Ectodermal cell (in vitro differentiated cells): ENCODE data around the gene SGCA.

Experiments
- H3K27ac ChIP-seq: 2 replicates; pipeline ENCODE4 v1.7.0; 2013; ENCODE audit warnings: mild to moderate bottlenecking, low read depth, low read length; ENCODE audit not compliant: insufficient read depth, poor library complexity, severe bottlenecking
- H3K27me3 ChIP-seq: 2 replicates; pipeline ENCODE4 v1.7.0; 2013; ENCODE audit warnings: mild to moderate bottlenecking, low read length; ENCODE audit not compliant: insufficient read depth, control insufficient read depth, poor library complexity, severe bottlenecking
- H3K36me3 ChIP-seq: one replicate; pipeline ENCODE4 v1.7.0; 2013; ENCODE audit warnings: low read length; ENCODE audit not compliant: control insufficient read depth, insufficient read depth
- H3K4me1 ChIP-seq: one replicate; pipeline ENCODE4 v1.7.0; 2013; ENCODE audit warnings: low read length; ENCODE audit not compliant: control insufficient read depth, insufficient read depth
- H3K4me3 ChIP-seq: 2 replicates; pipeline ENCODE4 v1.7.0; 2013; ENCODE audit warnings: low read depth, low read length, control low read depth; ENCODE audit not compliant: insufficient read depth
- H3K9me3 ChIP-seq: 2 replicates; pipeline ENCODE4 v1.7.0; 2013; ENCODE audit warnings: mild to moderate bottlenecking, low read length, moderate library complexity; ENCODE audit not compliant: control insufficient read depth
- WGBS, 2 experiments: methylation state at CpG; one replicate each; pipeline ENCODE4 v1.1.7; 2013; ENCODE audit warnings: missing lambda C conversion rate in 2 of 2; 5-methylcytosine and 5-hydroxymethylcytosine counted together

SGCA gene

DNA sequence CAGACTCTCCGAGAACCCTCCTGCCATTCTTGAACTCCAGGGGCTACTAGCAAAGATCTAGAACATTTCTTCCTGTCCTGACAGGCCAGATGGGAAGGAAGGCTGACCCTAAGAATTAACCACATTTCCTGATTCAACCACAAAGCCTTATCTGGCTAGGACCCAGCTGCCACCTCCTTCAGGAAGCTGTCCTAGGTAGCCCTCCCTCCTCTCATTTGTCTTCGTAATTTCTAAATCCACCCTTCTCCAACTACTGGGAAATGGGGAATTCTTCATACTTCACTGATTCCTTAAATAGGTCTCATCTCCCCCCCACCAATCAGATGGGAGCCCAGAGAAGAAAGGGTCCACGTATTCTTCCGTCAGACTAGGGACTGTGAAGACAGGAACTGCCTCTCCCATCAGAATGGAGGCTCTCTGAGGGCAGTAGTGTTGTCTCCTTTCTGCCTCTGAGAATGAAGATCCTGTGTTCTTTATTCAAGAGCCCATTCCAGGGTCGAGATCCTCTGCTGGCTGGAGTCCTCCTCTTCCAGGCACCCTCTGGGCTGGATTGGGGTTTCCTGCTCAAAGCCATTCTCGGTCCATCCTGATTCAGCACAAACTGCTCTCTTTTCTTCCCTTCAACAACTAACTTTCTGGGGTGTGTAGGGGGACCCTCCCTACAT lies 38.0 kb upstream of the SGCA start:
- no peaks in the 10 kb centered on the region for H3K36me3 ChIP-seq
- peaks cover 15% of the 10 kb centered on the region for H3K27me3 ChIP-seq
- H3K27ac ChIP-seq, result no peak overlapping the region
- WGBS, 2 experiments, result 68 to 69% methylated on average over 6 of the region's 6 CpGs
- H3K4me1 ChIP-seq, result peaks cover 24% of the 10 kb centered on the region
- peak overlapping the region; percentile 8 for H3K4me3 ChIP-seq
- no peaks in the 10 kb centered on the region for H3K9me3 ChIP-seq

DNA sequence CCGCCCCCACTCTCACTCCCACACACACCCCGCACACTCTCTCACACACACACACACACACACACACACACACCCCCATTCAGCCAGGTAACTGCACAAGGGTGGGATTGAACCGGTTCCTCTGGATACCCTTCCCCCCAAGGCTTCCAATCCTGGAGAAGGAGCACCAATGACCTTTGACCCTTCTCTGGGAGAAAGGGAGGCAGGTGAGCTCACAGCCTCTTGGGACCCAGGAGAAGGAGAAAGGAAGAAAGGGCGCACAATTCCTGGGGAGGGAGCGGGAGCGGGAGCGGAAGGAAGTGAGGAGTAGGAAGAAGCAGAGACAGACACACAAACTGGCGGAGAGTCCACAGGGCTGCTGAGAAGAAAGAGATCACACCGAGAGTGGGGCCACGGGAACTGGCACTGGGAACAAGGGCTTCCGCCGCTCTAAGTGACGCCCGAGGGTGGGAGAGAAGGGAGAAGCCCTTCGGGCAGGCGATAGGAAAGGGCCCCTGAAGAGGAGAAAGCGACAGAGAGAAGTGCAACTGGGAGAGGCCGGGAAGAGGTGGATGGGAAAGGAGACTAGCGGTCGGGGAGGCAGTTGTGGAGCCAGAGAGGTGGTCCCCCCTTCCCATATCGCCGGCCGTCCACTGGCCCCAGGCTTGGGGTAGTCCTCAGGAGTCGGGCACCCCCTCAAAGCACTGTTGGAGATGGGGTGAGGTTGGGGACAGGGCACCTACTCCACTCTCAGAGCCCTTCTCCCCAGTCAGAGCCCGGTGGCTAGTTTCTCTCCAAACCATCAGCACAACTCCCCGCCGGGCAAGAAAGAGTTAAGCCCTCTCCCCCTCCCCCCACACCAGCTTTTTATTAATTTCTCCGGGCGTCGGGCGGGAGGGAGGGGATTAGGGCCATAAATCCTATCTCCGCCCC lies 37.1 kb upstream of the SGCA start:
- WGBS, 2 experiments, result 8% methylated on average over 31 to 32 of the region's 32 CpGs
- peaks cover 17% of the 10 kb centered on the region for H3K4me1 ChIP-seq
- peak overlapping the region; percentile 33 for H3K27ac ChIP-seq

DNA sequence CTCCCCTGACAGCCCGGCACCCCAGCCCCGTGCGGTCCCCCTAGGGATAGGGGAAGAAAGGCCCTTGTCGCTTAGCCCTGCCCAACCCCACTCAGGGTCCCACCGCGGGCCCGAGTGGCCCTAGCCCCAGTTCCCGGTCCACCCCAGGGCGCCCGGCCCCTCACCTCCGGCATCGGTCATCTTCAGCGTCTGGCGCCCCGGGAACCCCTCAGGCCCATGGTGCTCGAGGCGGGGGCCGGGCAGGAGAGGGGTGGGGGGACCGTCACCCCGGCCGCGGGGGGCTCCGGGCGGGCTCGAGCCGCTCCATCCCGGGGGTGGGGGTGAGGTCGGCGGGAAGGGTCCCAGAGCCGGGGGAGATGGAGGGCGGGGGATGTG lies 36.5 kb upstream of the SGCA start:
- Histone ChIP-seq H3K4me1 (peaks cover 12% of the 10 kb centered on the region), H3K27me3 (peaks cover 15% of the 10 kb centered on the region), H3K36me3 (no peaks in the 10 kb centered on the region), H3K4me3 (peak overlapping the region; percentile 68), H3K9me3 (no peaks in the 10 kb centered on the region), H3K27ac (no peak overlapping the region)
- WGBS, 2 experiments, result 0% methylated on average over 31 of the region's 31 CpGs

More for the DNA sequence above, 37.1 kb upstream of the SGCA start:
- Histone ChIP-seq H3K9me3 (no peaks in the 10 kb centered on the region), H3K27me3 (peaks cover 15% of the 10 kb centered on the region), H3K4me3 (peak overlapping the region; percentile 68), H3K36me3 (no peaks in the 10 kb centered on the region)

DNA sequence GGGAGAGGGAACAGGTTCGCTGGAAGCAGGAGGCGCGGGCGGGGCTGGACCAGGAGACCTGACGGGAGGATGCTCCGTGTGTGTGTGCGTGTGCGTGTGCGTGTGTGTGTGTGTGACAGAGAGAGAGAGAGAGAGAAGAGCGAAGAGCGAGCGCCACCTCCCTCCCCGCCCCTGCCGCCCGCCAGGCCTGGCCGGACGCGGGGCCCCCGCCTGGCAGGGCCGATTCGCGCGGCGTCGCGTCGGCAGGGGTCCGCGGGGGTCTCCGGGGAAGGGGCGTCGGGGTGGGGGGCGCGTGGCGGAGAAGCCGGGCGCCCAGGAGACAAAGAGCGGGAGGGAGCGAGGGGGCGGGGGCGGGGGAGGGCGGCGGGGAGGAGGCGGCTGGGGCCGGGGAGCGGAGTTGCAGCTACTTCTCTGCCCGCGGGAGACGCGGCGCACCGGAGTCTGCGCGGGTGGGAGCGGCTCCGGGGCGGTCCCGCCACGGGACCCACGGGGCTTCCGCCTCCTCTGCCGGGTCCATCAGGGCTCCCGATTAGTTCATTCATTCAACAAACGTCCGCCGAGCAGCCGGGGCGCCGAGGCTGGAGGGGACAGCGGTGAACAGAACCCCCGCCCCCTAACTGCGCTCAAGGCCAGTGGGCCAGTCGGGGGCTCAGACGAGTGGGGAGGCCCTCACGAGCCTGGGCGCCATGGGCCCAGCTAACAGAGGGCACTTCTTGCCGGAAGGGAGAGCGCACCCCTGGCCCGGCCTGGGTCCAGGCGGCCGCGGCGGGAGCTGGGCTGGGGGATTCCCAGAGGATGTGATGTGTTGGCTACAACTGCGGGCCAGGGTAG lies 35.9 kb upstream of the SGCA start, which contains the start of gene SAMD14:
Gene SAMD14, minus strand, starts transcription at position 433 of the 831 bp plus-strand sequence. CDS start 5,201 bp downstream, outside the sequence.
- no peaks in the 10 kb centered on the region for H3K9me3 ChIP-seq
- 1% methylated on average over 76 to 83 of the region's 84 CpGs for WGBS, 2 experiments
- H3K4me1 ChIP-seq, result peaks cover 12% of the 10 kb centered on the region
- peak within 1 kb of the TSS; percentile 68 for H3K4me3 ChIP-seq
- H3K27me3 ChIP-seq, result peaks cover 15% of the 10 kb centered on the region
- H3K36me3 ChIP-seq, result no peaks in the 10 kb centered on the region
- no peak within 1 kb of the TSS for H3K27ac ChIP-seq

DNA sequence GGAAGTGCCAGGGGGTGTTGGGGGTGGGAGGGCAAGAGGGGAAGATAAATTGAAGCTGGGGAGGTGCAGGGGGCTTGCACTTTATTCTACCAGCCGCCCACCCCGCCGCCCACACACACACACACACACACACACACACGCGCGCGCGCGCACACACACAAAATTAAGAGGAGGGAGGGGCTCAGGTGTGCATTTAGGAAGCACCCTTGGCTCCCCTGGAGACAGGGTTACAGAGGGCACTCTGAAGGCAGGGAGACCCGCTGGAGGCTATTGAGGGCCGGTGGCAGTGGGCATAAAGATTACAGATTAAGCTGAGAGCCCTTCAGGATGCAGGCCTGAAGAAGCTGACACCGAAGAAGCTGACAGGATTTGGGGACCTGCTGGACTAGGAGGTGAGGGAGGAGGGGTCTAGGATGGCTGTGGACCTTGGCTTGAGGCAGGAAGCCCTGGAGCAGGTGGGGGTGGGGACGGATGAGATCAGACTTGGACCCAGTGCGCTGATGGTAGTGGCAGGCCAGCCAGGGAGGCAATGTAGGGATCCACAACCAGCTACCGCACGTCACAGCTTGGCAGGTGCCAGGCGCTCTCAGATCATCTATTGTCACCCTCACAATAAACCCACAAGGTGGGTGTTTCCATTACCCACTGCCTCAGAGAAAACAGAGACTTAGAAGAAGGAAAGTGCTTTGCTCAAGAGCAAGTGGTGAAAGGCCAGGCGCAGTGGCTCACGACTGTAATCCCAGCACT lies 35.1 kb upstream of the SGCA start:
- Histone ChIP-seq H3K27ac (no peak overlapping the region), H3K4me1 (peaks cover 12% of the 10 kb centered on the region), H3K27me3 (peaks cover 15% of the 10 kb centered on the region), H3K9me3 (no peaks in the 10 kb centered on the region), H3K36me3 (no peaks in the 10 kb centered on the region), H3K4me3 (peak overlapping the region; percentile 68)
- 21 to 25% methylated on average over 16 of the region's 19 CpGs for WGBS, 2 experiments

DNA sequence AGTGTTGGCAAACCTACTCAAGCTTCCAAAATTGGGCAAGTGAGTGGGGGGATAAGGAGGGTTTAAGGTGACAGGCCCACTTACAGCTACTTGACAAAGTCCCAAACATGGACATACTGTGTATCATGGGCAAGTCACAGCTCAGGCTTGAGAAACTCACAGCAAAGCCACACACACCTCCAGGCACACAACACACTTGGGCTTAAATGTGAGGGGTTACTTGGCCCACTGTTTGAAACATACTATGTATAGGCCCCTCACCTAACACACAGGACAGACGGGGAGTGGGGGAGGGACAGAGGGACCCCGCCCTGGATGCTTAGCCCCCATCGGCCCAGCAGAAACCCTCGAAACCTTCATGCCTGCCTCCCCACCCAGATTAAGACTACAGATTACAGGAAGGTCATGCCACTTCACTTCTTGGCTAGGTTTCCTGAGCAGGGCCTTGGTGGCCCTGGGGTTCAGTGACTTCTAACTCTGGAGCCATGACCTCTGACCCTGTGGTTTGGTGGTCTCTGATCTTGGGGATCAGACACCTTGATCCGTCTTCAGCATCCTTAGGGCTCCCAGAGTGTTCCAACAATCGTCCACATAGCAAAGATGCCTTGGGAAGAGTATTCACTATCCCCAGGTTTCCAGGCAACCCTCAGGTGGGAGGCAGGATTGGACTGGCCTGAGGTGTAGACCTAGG lies 33.6 kb upstream of the SGCA start:
- H3K27ac ChIP-seq, result no peak overlapping the region
- 92 to 95% methylated on average over 6 of the region's 6 CpGs for WGBS, 2 experiments
- H3K36me3 ChIP-seq, result no peaks in the 10 kb centered on the region
- peaks cover 12% of the 10 kb centered on the region for H3K4me1 ChIP-seq
- no peaks in the 10 kb centered on the region for H3K9me3 ChIP-seq
- H3K4me3 ChIP-seq, result no peak overlapping the region
- peaks cover 15% of the 10 kb centered on the region for H3K27me3 ChIP-seq

DNA sequence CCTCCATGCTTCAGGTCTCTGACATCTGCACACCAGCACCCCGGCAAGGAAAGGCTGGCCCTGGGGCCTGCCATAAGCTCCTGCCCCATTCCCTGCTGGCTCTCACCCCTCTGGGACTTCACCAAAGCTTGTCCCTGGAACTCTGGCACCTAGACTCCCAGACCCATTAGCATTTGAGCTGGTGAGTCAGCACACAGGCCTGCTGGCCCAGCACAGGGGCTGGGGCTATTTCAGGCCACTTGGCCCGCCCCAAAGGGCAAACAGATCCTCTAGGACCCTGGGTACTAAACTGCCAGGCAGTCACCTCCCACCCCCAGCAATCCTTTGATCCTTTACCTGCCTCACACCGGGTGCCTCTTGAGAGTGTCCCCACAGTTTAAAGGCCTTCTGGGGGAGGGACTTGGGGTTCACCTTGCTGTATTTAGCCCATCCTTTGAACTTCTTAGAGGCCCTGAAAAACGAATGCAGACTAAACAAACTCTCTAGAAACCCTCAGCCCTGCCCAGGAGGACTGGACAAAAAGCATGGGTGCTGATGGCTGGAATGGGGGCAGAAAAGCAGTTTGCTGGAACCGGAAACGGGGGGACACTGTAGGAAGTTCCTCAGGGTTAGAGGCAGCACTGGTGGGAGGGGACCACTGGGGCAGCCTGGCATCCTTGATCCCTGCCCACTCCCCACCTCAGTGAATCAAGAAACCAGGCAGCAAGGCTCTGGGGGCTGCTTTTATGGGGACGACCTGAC lies 32.6 kb upstream of the SGCA start:
- H3K27ac ChIP-seq, result no peak overlapping the region
- WGBS, 2 experiments, result 49 to 59% methylated on average over 6 to 7 of the region's 7 CpGs
- H3K4me3 ChIP-seq, result no peak overlapping the region
- H3K27me3 ChIP-seq, result peaks cover 15% of the 10 kb centered on the region
- no peaks in the 10 kb centered on the region for H3K9me3 ChIP-seq
- H3K4me1 ChIP-seq, result peaks cover 5% of the 10 kb centered on the region
- peaks cover 6% of the 10 kb centered on the region for H3K36me3 ChIP-seq

DNA sequence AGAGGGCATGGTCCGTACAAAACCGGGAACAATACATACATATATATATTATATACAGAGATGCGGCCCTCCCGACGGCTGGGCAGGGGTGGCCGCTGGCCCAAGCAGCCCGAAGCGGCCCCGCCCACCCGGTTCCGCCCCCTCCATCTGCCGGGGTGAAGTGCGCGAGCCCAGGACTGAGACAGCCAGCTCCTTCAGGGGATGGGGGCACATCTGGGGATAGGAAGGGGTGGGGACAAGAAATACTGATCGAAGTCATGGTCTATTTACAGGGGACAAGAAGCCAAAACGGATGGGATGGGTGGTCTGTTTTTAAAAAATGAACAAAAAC lies 32.1 kb upstream of the SGCA start:
- 26 to 28% methylated on average over 14 to 16 of the region's 16 CpGs for WGBS, 2 experiments
- Histone ChIP-seq H3K4me1 (peaks cover 5% of the 10 kb centered on the region), H3K9me3 (no peaks in the 10 kb centered on the region), H3K27me3 (peaks cover 15% of the 10 kb centered on the region), H3K27ac (no peak overlapping the region), H3K4me3 (no peak overlapping the region), H3K36me3 (peaks cover 11% of the 10 kb centered on the region)
